ENCODE measurements around the gene PGM1. TPM values are rescaled to one million over a fixed set of nuclear protein-coding genes. Genes with fewer than 3 reads are reported as not detected.

PGM1 gene
- total RNA-seq, 1 experiment from 2014 or later: 111 TPM

- no peak for TF ChIP-seq HMGA2 (CRISPR knock-in tag; IDR thresholded peaks at IDR 0.05)
- TF ChIP-seq ATF2 (CRISPR knock-in tag; IDR thresholded peaks at IDR 0.05; ENCODE audit: borderline replicate concordance, low read depth): no peak
- TF ChIP-seq NR2C2 (CRISPR knock-in tag; IDR thresholded peaks at IDR 0.05): no peak
- TF ChIP-seq ZNF532 (CRISPR knock-in tag; IDR thresholded peaks at IDR 0.05; ENCODE audit: borderline replicate concordance): no peak
- no peak for TF ChIP-seq MYBL2 (CRISPR knock-in tag; IDR thresholded peaks at IDR 0.05)
- TF ChIP-seq FOXP1 (CRISPR knock-in tag; IDR thresholded peaks at IDR 0.05; ENCODE audit: borderline replicate concordance): no peak
- TF ChIP-seq E2F4 (CRISPR knock-in tag; IDR thresholded peaks at IDR 0.05; ENCODE audit: borderline replicate concordance, low read depth): no peak
- TF ChIP-seq IRF2 (CRISPR knock-in tag; IDR thresholded peaks at IDR 0.05; ENCODE audit: borderline replicate concordance, low read depth): no peak
- no peak for TF ChIP-seq ZNF671 (CRISPR knock-in tag; IDR thresholded peaks at IDR 0.05)
Observed at GRCh38 chr1:63677497-63677896, 84.3 kb downstream of the PGM1 start (continued).

- no peaks in the 10 kb centered on the region for H3K36me3 Mint-ChIP-seq
- ATAC-seq: no peak
Observed at GRCh38 chr1:63678200-63678599, 85.0 kb downstream of the PGM1 start.

More at GRCh38 chr1:63678200-63678599, 85.0 kb downstream of the PGM1 start:
- Mint-ChIP-seq H3K27ac (no peak overlapping the region), H3K4me3 (no peak overlapping the region), H3K9me3 (peaks cover 20% of the 10 kb centered on the region), H3K4me1 (peaks cover 30% of the 10 kb centered on the region), H3K27me3 (ENCODE audit: low read depth) (peaks cover 5% of the 10 kb centered on the region; the same call in 1 of the 2 replicates)
- ChIA-PET POLR2A (no interaction called here), CTCF (interaction anchor here (1.1 kb wide), 1 partner anchor 565 kb away, joined by 3 read pairs; no protein-coding TSS in a partner anchor)
- no peak for DNase-seq (ENCODE audit: low spot score)
- TF ChIP-seq, protein P1, sequence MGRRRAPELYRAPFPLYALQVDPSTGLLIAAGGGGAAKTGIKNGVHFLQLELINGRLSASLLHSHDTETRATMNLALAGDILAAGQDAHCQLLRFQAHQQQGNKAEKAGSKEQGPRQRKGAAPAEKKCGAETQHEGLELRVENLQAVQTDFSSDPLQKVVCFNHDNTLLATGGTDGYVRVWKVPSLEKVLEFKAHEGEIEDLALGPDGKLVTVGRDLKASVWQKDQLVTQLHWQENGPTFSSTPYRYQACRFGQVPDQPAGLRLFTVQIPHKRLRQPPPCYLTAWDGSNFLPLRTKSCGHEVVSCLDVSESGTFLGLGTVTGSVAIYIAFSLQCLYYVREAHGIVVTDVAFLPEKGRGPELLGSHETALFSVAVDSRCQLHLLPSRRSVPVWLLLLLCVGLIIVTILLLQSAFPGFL (CRISPR knock-in tag; IDR thresholded peaks at IDR 0.05; ENCODE audit: borderline replicate concordance): no peak
- no peak for TF ChIP-seq FOXK1 (CRISPR knock-in tag; IDR thresholded peaks at IDR 0.05)
- TF ChIP-seq, protein P2, sequence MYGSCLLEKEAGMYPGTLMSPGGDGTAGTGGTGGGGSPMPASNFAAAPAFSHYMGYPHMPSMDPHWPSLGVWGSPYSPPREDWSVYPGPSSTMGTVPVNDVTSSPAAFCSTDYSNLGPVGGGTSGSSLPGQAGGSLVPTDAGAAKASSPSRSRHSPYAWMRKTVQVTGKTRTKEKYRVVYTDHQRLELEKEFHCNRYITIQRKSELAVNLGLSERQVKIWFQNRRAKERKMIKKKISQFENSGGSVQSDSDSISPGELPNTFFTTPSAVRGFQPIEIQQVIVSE (CRISPR knock-in tag; IDR thresholded peaks at IDR 0.05; ENCODE audit: borderline replicate concordance): no peak
- no peak for TF ChIP-seq GRHL2 (CRISPR knock-in tag; IDR thresholded peaks at IDR 0.05; ENCODE audit: insufficient replicate concordance, severe bottlenecking)
- TF ChIP-seq ELF4 (CRISPR knock-in tag; IDR thresholded peaks at IDR 0.05; ENCODE audit: low read depth): no peak
- no peak for TF ChIP-seq ATF6 (CRISPR knock-in tag; IDR thresholded peaks at IDR 0.05)
- no peak for TF ChIP-seq MXD4 (CRISPR knock-in tag; IDR thresholded peaks at IDR 0.05; ENCODE audit: borderline replicate concordance)
- no peak for TF ChIP-seq RELA (CRISPR knock-in tag; IDR thresholded peaks at IDR 0.05; ENCODE audit: borderline replicate concordance)
- no peak for TF ChIP-seq TEAD4 (CRISPR knock-in tag; IDR thresholded peaks at IDR 0.05)
- TF ChIP-seq, protein P3, sequence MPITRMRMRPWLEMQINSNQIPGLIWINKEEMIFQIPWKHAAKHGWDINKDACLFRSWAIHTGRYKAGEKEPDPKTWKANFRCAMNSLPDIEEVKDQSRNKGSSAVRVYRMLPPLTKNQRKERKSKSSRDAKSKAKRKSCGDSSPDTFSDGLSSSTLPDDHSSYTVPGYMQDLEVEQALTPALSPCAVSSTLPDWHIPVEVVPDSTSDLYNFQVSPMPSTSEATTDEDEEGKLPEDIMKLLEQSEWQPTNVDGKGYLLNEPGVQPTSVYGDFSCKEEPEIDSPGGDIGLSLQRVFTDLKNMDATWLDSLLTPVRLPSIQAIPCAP (CRISPR knock-in tag; IDR thresholded peaks at IDR 0.05): no peak

All from WTC11 (cell line).